Cardiac septum (tissue), 1 donor: ENCODE results near the gene MVD. TPM values are rescaled to one million over a fixed set of nuclear protein-coding genes. Genes with fewer than 3 reads are reported as not detected.

Experiments
- DNase-seq: peaks from one replicate; pipeline ENCODE4 v3.0.0-alpha.2; 2020; ENCODE audit warnings: low spot score
- intact Hi-C: fragments of 100-400 bp; cut with DNase I; formaldehyde crosslinking; loops from one replicate; pipeline ENCODE4 v1.14.0; 2022
- total RNA-seq: library from RNA; stranded (reverse); fragmentation: NEBNext Ultra II Directional; extraction: Animal tissue kit (Norgen Biotek cat#: 25700); gene quantifications from one replicate; pipeline ENCODE4 v1.2.1, GENCODE V29; 2021
- donor health status: DM: no; HTN: no; CAD: no.

MVD gene
- total RNA-seq, 1 donor from 2014 or later: 27.1 TPM

GRCh38 chr16:88632587-88632930, 30.3 kb downstream of the MVD start:
- no peak for DNase-seq
- intact Hi-C loops: no loop called here

GRCh38 chr16:88631920-88632586, 30.8 kb downstream of the MVD start:
- intact Hi-C loops: no loop called here
- DNase-seq: no peak

- no peak for DNase-seq
Observed at GRCh38 chr16:88631384-88631783, 31.5 kb downstream of the MVD start.

GRCh38 chr16:88630941-88631340, 31.9 kb downstream of the MVD start:
- no peak for DNase-seq
- intact Hi-C loops: no loop called here

More at GRCh38 chr16:88631384-88631783, 31.5 kb downstream of the MVD start:
- intact Hi-C loops: no loop called here

- intact Hi-C loops: no loop called here
- no peak for DNase-seq
Observed at GRCh38 chr16:88630433-88630832, 32.5 kb downstream of the MVD start.

- DNase-seq: no peak
- intact Hi-C loops: loop anchor here (5.0 kb wide), 1 partner anchor 77 kb away; the partner anchor contains the start of genes CTU2 and RNF166
Observed at GRCh38 chr16:88629835-88630234, 33.1 kb downstream of the MVD start.

GRCh38 chr16:88628512-88628974, 34.3 kb downstream of the MVD start:
- DNase-seq: no peak
- intact Hi-C loops: loop anchor here (5.0 kb wide), 1 partner anchor 79 kb away; the partner anchor contains the start of genes CTU2 and RNF166

- intact Hi-C loops: loop anchor here (5.0 kb wide), 1 partner anchor 80 kb away; the partner anchor contains the start of genes CTU2 and RNF166
- DNase-seq: no peak
Observed at GRCh38 chr16:88627531-88628411, 35.1 kb downstream of the MVD start.

- intact Hi-C loops: loop anchor here (5.0 kb wide), 1 partner anchor 81 kb away; the partner anchor contains the start of genes CTU2 and RNF166
- DNase-seq: no peak
Observed at GRCh38 chr16:88626646-88627045, 36.2 kb downstream of the MVD start.

- intact Hi-C loops: loop anchor here (5.0 kb wide), 1 partner anchor 82 kb away; the partner anchor contains the start of genes CTU2 and RNF166
- no peak for DNase-seq
Observed at GRCh38 chr16:88624977-88625576, 37.8 kb downstream of the MVD start.

- intact Hi-C loops: no loop called here
- DNase-seq: no peak
Observed at GRCh38 chr16:88624481-88624880, 38.4 kb downstream of the MVD start.

GRCh38 chr16:88623858-88624257, 39.0 kb downstream of the MVD start:
- intact Hi-C loops: no loop called here
- no peak for DNase-seq

GRCh38 chr16:88622866-88623265, 40.0 kb downstream of the MVD start:
- no peak for DNase-seq

GRCh38 chr16:88622125-88622524, 40.8 kb downstream of the MVD start:
- DNase-seq: no peak
- intact Hi-C loops: no loop called here

More at GRCh38 chr16:88622866-88623265, 40.0 kb downstream of the MVD start:
- intact Hi-C loops: no loop called here

GRCh38 chr16:88619859-88620815, 42.8 kb downstream of the MVD start:
- no peak for DNase-seq
- intact Hi-C loops: no loop called here

GRCh38 chr16:88618956-88619667, 43.8 kb downstream of the MVD start:
- intact Hi-C loops: no loop called here
- no peak for DNase-seq

GRCh38 chr16:88618182-88618955, 44.5 kb downstream of the MVD start:
- no peak for DNase-seq
- intact Hi-C loops: no loop called here
